ENCODE results near the gene POP4.

GRCh38 chr19:29577649-29577963 is 28.5 kb upstream of the POP4 start:
- no peak for TF ChIP-seq CTCF (IDR thresholded peaks at IDR 0.05)
- TF ChIP-seq POLR2AphosphoS5 (IDR thresholded peaks at IDR 0.05) = no peak
- TF ChIP-seq POLR2A (IDR thresholded peaks at IDR 0.05) = no peak
